GM12878 (cell line): ENCODE measurements around the gene GKN1. TPM values are rescaled to one million over a fixed set of nuclear protein-coding genes. Genes with fewer than 3 reads are reported as not detected.

Experiments used
- ATAC-seq: fragments of 200-7000 bp; cut with Tn5 transposase; 3 replicates; pipeline ENCODE4 v1.9.1; 2020; ENCODE audit warnings: mild to moderate bottlenecking, moderate library complexity
- BruUV-seq: library from RNA; stranded (reverse); fragments of 400-500 nt; replicated peaks from 2 replicates; lab custom pipeline; 2021; lab: Mats Ljungman, UMichigan
- CTCF ChIA-PET: fragments of 300-600 bp; sonication (Branson Sonifier 250); formaldehyde crosslinking; extraction: SDS; loops from one replicate; lab custom pipeline; 2021; ENCODE audit warnings: inconsistent platforms; lab: Yijun Ruan, JAX
- POLR2A ChIA-PET: fragments of 350-600 bp; formaldehyde crosslinking; extraction: SDS; loops from one replicate; lab custom pipeline; 2021; ENCODE audit warnings: inconsistent platforms; lab: Charles Lee
- RAD21 ChIA-PET: fragments of 300-600 bp; sonication (Branson Sonifier 250); formaldehyde crosslinking; loops from one replicate; lab custom pipeline; 2023; ENCODE audit warnings: antibody characterized with exemption; ENCODE audit not compliant: unreplicated experiment; lab: Charles Lee
- SMC1A ChIA-PET: fragments of 300-600 bp; sonication (Branson Sonifier 250); formaldehyde crosslinking; loops from one replicate; lab custom pipeline; 2023; ENCODE audit not compliant: unreplicated experiment, uncharacterized antibody; lab: Charles Lee
- DNase-seq: peaks from one replicate; pipeline ENCODE4 v3.0.0-alpha.2; 2011; ENCODE audit warnings: low read depth, low spot score
- FAIRE-seq: peaks from 3 replicates; lab custom pipeline; 2011; peaks lifted over from hg19 to GRCh38; lab: Jason Lieb, UNC
- H2AFZ ChIP-seq: 2 replicates; pipeline ENCODE4 v1.6.0; 2011; ENCODE audit warnings: low read depth, low read length, control low read depth; ENCODE audit not compliant: control insufficient read depth
- H3K27ac ChIP-seq: 2 replicates; pipeline ENCODE4 v1.5.1; 2011; ENCODE audit warnings: control low read depth; ENCODE audit not compliant: control insufficient read depth, insufficient read depth
- H3K27me3 ChIP-seq, 2 experiments: replicated peaks in 1 of 2; 2 replicates each; pipeline versions ENCODE4 v1.6.0 to v1.6.1; 2011; ENCODE audit warnings: low read length in 1 of 2; ENCODE audit not compliant: control insufficient read depth in 2 of 2, insufficient read depth in 2 of 2
- H3K36me3 ChIP-seq, 2 experiments: 2 replicates each; pipeline ENCODE4 v1.5.1; 2011; ENCODE audit warnings: low read length in 1 of 2; ENCODE audit not compliant: control insufficient read depth in 2 of 2, insufficient read depth in 2 of 2
- H3K4me1 ChIP-seq: 2 replicates; pipeline ENCODE4 v1.6.1; 2011; ENCODE audit warnings: mild to moderate bottlenecking, low read length, moderate library complexity, mixed read lengths; ENCODE audit not compliant: control insufficient read depth, insufficient read depth
- H3K4me2 ChIP-seq: 2 replicates; pipeline ENCODE4 v1.6.0; 2011; ENCODE audit warnings: control low read depth; ENCODE audit not compliant: control insufficient read depth, insufficient read depth
- H3K4me3 ChIP-seq: fragments of 200-600 bp; sonication (generic); 2 replicates; pipeline ENCODE4 v1.5.1; 2016
- H3K79me2 ChIP-seq: 2 replicates; pipeline ENCODE4 v1.6.0; 2011; ENCODE audit warnings: low read length; ENCODE audit not compliant: control insufficient read depth, insufficient read depth
- H3K9ac ChIP-seq: 2 replicates; pipeline ENCODE4 v1.8.0; 2011; ENCODE audit warnings: low read length, control low read depth, mixed read lengths; ENCODE audit not compliant: control insufficient read depth, insufficient read depth
- H3K9me3 ChIP-seq: replicated peaks from 3 replicates; pipeline ENCODE4 v1.5.1; 2011; ENCODE audit warnings: mild to moderate bottlenecking, low read length; ENCODE audit not compliant: control insufficient read depth, insufficient read depth
- H4K20me1 ChIP-seq: 2 replicates; pipeline ENCODE4 v1.6.0; 2011; ENCODE audit not compliant: control insufficient read depth, insufficient read depth
- MYC ChIP-seq: IDR thresholded peaks from 2 replicates; pipeline ENCODE4 v1.6.1; 2011; ENCODE audit warnings: mild to moderate bottlenecking, low read length, moderate library complexity, inconsistent platforms; ENCODE audit not compliant: insufficient read depth, insufficient replicate concordance, insufficient read length, severe bottlenecking
- RAD21 ChIP-seq: IDR thresholded peaks from 2 replicates; pipeline ENCODE4 v1.6.1; 2011; ENCODE audit warnings: mild to moderate bottlenecking, low read depth, low read length, moderate library complexity; ENCODE audit not compliant: insufficient read depth
- SMC3 ChIP-seq: IDR thresholded peaks from 2 replicates; pipeline ENCODE4 v1.6.1; 2011; ENCODE audit warnings: low read length, improper control_type of control experiment, borderline replicate concordance
- WGBS: methylation state at CpG from one replicate; pipeline ENCODE4 v1.1.6; 2016; ENCODE audit warnings: low lambda C conversion rate; ENCODE audit not compliant: insufficient replicate concordance, insufficient coverage; ENCODE audit errors: missing lambda C conversion rate; 5-methylcytosine and 5-hydroxymethylcytosine counted together
- in situ Hi-C: fragments of 300-500 bp; cut with MboI; formaldehyde crosslinking; loops from 9 replicates; pipeline ENCODE4 v1.14.3; 2018; ENCODE audit warnings: mixed read lengths
- intact Hi-C: fragments of 100-400 bp; cut with micrococcal nuclease; formaldehyde crosslinking; loops from one replicate; pipeline ENCODE4 v1.14.2; 2022; ENCODE audit not compliant: unreplicated experiment
- polyA plus RNA-seq, 11 experiments: library from polyadenylated mRNA; depleted of rRNA in 4 of 11; unstranded in 6 of 11; stranded (reverse) in 5 of 11; fragments of >200 nt; fragmentation: Nextera tagmentation in 4 of 11; fragmentation: Illumina TruSeq in 1 of 11; extraction: Ambion mirVana in 4 of 11; extraction: Trizol in 1 of 11; gene quantifications; 1 replicate in 1 of 11; 2 replicates in 10 of 11; pipeline versions ENCODE4 v1.2.1 to v1.2.3, GENCODE V29; 2011 to 2016; ENCODE audit warnings: inconsistent platforms in 2 of 11, missing spikeins in 2 of 11, low read depth in 1 of 11
- total RNA-seq, 4 experiments: library from RNA; depleted of rRNA in 3 of 4; stranded (reverse); fragments of >200 nt in 3 of 4; fragmentation: Illumina TruSeq in 1 of 4; extraction: Trizol in 1 of 4; gene quantifications; 2 replicates each; pipeline versions ENCODE4 v1.2.1 to v1.2.3, GENCODE V29; 2013 to 2021
- TF ChIP-seq, protein P1 (sequence below): IDR thresholded peaks from 2 replicates; pipeline ENCODE4 v1.6.1; 2011; ENCODE audit warnings: mild to moderate bottlenecking, low read depth, low read length, moderate library complexity; ENCODE audit not compliant: insufficient replicate concordance
- TF ChIP-seq, protein P2 (sequence below), 3 experiments: IDR thresholded peaks in 2 of 3; conservative IDR thresholded peaks in 1 of 3; 2 replicates each; pipeline ENCODE4 v1.5.1; 2011; ENCODE audit warnings: low read depth in 3 of 3, low read length in 3 of 3, mild to moderate bottlenecking in 3 of 3, control low read depth in 2 of 3, moderate library complexity in 2 of 3, inconsistent platforms in 1 of 3, mixed read lengths in 1 of 3; ENCODE audit not compliant: control insufficient read depth in 2 of 3, insufficient read depth in 1 of 3; ENCODE audit errors: extremely low read depth in 1 of 3

Gene GKN1
- total and polyA plus RNA-seq, 10 of the 15 experiments (the other 5 are each of a cell fraction or from before 2014, with no cell fraction given), result not detected

DNA sequence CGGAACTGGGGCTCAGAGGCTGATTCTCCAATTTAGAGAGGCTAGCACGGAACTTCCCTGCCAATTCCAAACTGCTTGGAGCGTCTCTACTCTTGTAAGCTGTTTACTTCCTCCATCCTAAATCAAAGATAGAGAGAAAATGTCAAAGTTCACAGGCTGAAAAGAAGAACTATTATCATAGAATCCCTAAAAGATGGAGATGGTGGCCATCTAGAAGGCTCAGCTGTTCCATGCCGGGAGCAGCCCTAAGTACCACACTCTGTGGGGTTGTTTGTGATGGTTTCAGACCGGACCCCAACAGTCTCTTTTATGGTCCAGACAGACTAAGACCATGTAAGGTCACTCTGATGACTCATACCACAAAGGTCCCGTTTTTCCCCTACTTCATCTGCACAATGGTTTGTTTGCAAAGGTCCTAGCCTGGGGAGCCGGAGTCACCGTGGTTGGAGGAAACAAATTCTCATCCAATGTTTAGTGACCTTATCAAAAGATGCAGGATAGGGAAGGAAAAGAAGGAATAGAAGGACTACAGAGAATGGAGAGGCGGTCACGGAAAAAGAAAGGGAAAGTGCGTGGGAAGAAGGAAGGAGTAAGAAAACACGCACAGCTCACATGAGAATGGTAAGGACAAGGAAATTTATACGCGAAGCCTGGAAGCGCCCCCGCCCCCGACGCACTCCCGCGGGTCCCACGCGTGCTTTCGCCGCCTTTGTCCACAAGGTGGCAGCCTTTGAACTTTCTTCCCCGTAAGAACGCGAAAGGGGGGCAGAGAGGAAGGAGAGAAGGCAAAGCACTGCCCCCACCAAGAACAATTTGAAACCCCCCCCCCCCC lies 38.1 kb downstream of the GKN1 start:
- BruUV-seq, result no TSS peak
- in situ Hi-C loops (loop anchor here (25.0 kb wide), 1 partner anchor 700 kb away; no protein-coding TSS in a partner anchor), intact Hi-C loops (loop anchor here (5.0 kb wide), 1 partner anchor 295 kb away; no protein-coding TSS in a partner anchor)
- Histone ChIP-seq H3K27ac (no peak overlapping the region), H3K4me1 (no peaks in the 10 kb centered on the region; the same call in 1 of the 2 replicates), H3K36me3 (no peaks in the 10 kb centered on the region), H3K9me3 (no peaks in the 10 kb centered on the region), H3K4me3 (no peak overlapping the region), H3K79me2 (no peaks in the 10 kb centered on the region), H3K4me2 (no peak overlapping the region), H3K27me3 (peaks cover 6 to 14% of the 10 kb centered on the region in 2 experiments), H3K9ac (no peak overlapping the region), H4K20me1 (no peaks in the 10 kb centered on the region), H2AFZ (no peak overlapping the region)
- ATAC-seq (peak; percentile 85), DNase-seq (no peak), FAIRE-seq (peak; percentile 27)
- CTCF ChIA-PET, result interaction anchor here (0.7 kb wide), 1 partner anchor 39 kb away, joined by 3 read pairs; no protein-coding TSS in a partner anchor
- WGBS, result 6% methylated on average over 25 of the region's 27 CpGs
- TF ChIP-seq MYC (no peak), RAD21 (peak; percentile 43; the same call in 1 of the 2 replicates), SMC3 (peak; percentile 24; the same call in 1 of the 2 replicates)
- TF ChIP-seq, protein P1, sequence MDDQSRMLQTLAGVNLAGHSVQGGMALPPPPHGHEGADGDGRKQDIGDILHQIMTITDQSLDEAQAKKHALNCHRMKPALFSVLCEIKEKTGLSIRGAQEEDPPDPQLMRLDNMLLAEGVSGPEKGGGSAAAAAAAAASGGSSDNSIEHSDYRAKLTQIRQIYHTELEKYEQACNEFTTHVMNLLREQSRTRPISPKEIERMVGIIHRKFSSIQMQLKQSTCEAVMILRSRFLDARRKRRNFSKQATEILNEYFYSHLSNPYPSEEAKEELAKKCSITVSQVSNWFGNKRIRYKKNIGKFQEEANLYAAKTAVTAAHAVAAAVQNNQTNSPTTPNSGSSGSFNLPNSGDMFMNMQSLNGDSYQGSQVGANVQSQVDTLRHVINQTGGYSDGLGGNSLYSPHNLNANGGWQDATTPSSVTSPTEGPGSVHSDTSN, result no peak
- TF ChIP-seq, protein P2, sequence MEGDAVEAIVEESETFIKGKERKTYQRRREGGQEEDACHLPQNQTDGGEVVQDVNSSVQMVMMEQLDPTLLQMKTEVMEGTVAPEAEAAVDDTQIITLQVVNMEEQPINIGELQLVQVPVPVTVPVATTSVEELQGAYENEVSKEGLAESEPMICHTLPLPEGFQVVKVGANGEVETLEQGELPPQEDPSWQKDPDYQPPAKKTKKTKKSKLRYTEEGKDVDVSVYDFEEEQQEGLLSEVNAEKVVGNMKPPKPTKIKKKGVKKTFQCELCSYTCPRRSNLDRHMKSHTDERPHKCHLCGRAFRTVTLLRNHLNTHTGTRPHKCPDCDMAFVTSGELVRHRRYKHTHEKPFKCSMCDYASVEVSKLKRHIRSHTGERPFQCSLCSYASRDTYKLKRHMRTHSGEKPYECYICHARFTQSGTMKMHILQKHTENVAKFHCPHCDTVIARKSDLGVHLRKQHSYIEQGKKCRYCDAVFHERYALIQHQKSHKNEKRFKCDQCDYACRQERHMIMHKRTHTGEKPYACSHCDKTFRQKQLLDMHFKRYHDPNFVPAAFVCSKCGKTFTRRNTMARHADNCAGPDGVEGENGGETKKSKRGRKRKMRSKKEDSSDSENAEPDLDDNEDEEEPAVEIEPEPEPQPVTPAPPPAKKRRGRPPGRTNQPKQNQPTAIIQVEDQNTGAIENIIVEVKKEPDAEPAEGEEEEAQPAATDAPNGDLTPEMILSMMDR (IDR thresholded peaks at IDR 0.05 in 2 of 3, conservative IDR thresholded peaks at IDR 0.05 in 1 of 3; ENCODE audit: control insufficient read depth in 2 of 3, extremely low read depth in 1 of 3, insufficient read depth in 1 of 3, low read depth in 3 of 3, low read length in 3 of 3), result peak; percentile 42 to 57 (median 52)
- SMC1A ChIA-PET, result no interaction called here
- POLR2A ChIA-PET, result no interaction called here
- RAD21 ChIA-PET, result no interaction called here
